Stomach (tissue), 4 donors: Measurements from ENCODE around the gene MKLN1.

Source experiments
- EP300 ChIP-seq: sonication (generic); formaldehyde crosslinking; IDR thresholded peaks from one replicate; pipeline ENCODE4 v1.6.1; 2017; ENCODE audit warnings: antibody characterized with exemption
- TF ChIP-seq, protein P1 (sequence below), 7 experiments: fragments of 450-650 bp in 4 of 7; fragments of 200-600 bp in 3 of 7; sonication (generic) in 3 of 7; IDR thresholded peaks; one replicate each; pipeline ENCODE4 v1.5.1; 2016 to 2019; ENCODE audit warnings: antibody characterized with exemption in 7 of 7, control low read depth in 2 of 7, mild to moderate bottlenecking in 1 of 7

DNA sequence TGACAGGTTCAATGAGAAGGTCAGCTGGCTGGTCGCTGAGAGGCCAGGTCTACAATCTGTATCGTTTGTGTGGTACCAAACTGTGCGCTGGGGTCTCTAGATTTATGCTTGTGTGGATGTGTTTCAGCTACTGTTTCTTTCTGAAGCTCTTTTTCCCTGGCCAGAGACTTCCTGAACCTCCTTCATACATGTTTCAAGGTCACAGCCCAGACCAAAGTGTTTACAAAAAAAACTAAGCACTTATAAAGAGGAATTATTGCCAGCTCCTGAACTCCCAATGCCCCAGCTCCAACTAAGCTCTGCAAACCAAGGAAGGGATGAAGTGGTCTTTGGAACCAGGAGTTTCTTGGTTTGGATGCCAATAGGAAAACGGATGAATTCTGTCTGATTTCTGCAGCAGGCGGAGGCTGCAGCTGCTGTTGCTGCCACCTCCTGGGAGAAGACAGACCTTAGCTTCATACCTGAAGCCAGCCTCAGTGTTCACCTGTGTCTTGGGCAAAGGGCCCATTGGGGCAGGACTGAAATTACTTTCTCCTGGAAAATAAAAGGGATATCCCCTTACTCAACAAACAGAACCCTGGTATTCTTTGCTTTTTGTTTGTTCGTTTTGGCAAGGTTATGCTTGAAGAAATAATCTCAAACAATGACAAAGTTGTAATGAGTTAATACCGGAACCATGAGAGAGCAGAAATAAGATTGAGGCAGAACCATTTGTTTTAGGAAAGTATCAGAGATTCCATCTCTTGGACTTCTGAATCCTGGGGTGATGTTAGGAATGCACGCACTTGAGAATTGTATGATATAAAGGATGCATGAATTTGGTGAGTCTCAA is 24.6 kb upstream of the MKLN1 start:
- TF ChIP-seq, protein P1, sequence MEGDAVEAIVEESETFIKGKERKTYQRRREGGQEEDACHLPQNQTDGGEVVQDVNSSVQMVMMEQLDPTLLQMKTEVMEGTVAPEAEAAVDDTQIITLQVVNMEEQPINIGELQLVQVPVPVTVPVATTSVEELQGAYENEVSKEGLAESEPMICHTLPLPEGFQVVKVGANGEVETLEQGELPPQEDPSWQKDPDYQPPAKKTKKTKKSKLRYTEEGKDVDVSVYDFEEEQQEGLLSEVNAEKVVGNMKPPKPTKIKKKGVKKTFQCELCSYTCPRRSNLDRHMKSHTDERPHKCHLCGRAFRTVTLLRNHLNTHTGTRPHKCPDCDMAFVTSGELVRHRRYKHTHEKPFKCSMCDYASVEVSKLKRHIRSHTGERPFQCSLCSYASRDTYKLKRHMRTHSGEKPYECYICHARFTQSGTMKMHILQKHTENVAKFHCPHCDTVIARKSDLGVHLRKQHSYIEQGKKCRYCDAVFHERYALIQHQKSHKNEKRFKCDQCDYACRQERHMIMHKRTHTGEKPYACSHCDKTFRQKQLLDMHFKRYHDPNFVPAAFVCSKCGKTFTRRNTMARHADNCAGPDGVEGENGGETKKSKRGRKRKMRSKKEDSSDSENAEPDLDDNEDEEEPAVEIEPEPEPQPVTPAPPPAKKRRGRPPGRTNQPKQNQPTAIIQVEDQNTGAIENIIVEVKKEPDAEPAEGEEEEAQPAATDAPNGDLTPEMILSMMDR (IDR thresholded peaks at IDR 0.05) = peak in 4 of 7 experiments; percentile 19 to 47 (median 36)
- no peak for TF ChIP-seq EP300
